NCI-H1092 treated with DMSO at 0.1 percent for 48 hours (cell line): ENCODE results near the gene GSC2.
"Not testable (repeated sequence)": the region's sequence is repeated elsewhere in the genome, so short reads cannot be mapped to it uniquely, and the experiment has no call there.

Experiments used
- DNase-seq: peaks from one replicate; lab custom pipeline; 2025; lab: John Stamatoyannopoulos, UW

GSC2 gene

GRCh38 chr22:19178065-19178656 is 28.1 kb upstream of the GSC2 start:
- no peak for DNase-seq

DNA sequence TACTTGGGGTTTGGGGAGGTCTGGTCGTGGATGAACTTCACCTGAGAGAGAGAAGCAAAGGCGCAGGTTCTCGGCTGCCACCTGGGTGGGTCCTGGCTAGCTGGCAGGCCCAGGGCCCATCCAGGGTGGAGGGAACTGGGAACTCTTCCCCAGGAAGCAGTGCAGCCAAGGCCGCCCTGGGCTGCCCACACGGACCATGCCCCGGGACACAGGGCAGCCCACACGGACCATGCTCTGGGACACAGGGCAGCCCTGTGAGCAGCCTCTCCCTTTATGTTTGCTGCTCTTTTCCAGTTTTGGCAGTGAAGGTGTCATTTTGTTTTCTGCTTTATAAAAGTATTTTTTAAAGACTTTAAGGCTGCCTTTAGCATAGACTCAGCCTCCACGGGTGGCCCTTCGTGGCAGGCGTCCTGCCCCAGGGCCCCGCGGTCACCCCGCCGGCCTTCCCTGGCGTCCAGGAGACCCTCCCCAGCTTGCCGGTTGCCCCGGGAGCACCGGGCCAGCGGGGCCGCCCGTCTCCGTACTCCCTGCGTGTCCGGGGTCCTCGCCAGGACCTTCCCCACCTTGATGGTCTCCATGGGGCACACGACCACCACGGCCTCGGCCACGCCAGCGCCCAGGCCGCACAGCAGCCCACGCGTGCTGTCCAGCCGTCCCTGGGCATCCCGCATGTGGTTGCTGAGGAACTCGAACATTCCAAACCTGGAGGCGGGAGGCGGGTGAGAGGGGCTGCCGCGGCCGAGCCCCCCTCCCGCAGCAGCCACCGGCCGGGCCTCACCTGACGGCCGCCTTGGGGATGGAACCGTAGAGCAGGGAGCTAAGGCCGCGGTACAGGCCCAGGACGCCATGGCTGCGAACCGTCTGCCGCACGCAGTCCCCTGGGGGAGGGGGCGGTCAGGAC is 27.3 kb upstream of the GSC2 start:
- no peak for DNase-seq

GRCh38 chr22:19176732-19177131 is 26.6 kb upstream of the GSC2 start:
- no peak for DNase-seq

DNA sequence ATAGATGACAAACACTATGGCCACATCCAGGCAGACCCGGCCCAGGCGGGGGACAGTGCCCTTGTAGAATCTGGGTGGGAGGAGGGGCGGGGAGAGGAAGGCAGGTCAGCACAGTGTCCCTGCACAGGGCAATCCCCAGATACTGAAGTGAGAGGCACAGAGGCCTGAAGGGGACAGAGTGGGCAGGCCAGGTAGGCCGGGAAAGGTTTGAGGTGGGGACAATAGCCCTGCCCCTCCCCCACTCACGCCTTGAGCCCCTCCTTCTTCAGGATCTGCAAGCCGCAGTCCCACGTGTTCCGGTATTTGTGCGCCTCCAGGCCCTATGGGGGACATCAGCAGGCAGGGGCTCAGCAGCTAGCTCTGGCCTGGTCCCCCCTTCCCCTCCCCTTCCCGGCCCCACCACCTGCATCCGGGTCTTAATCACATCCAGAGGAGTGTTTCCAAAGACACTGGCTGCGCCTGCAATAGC is 26.1 kb upstream of the GSC2 start:
- no peak for DNase-seq

GRCh38 chr22:19175602-19176174 is 25.6 kb upstream of the GSC2 start:
- no peak for DNase-seq

DNA sequence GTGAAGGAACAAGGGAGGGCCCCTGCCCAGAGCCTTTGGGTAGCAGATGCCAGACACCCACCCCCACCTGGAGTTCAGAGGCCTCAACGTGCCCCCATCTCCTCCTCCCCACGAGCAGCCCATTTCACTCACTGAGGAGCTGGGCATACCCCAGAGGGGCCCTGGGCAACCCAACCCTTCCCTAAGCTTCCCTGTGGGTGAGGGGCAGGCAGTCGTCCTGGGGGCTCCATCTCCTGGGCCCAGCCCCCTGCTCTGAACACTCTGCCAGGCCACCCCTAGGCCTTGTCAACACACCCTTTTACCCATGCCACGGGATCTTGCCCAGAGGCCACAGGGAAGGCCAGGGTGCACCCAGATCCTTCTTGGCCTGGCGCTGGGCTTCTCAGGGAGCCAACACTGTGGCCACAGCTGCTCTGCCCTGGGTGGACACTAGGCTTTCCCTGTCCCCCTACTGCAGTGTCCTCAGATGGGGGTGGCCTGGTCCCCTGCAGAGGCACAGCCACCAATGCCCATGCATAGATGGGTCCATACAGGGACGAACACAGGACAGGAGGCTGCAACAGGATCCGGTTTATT is 25.0 kb upstream of the GSC2 start:
- no peak for DNase-seq

DNA sequence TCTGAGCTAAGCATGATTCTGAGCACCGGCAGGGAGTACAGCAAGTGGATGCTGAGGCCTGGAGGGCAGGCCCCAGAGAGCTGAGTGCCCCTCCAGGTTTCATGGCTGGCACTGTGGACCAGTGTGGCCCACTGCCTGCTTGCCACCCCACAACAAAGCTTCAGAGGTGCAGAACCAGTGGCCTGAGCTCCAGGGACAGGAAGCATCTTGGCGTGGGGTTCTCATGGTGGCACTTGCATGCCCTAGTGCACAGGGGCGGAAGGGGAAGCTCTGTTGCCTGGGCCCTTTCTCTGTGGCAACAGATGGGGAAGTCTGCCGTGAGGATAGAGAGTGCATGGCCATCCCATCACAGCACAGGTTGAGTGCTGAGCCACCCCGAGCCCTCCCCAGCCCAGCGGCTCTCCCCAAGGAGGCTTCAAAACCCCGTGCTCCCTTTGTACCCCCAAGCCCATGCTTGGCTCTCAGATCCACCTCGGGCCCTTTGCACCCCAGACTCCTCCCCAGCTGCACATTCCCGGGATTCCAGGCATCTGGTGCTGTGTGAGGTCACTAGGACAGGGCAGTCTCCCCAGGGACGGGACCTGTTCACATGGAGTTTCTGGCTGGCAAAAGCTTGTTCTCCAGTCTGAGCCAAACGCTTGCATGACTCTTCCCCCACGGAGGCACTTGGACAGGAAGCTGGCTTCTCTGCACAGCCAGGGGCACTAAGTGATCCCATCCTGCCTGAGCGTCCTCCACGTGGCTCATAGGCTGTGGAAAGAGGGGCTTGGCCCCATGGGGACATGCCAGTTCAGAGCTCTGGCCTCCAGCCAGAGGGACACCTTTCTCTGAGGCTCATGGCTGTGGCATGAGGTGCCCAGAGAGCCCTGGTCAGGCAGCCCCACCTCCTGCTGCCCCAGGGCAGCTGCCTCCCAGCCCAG is 24.3 kb upstream of the GSC2 start:
- no peak for DNase-seq

GRCh38 chr22:19173047-19174035 is 23.2 kb upstream of the GSC2 start:
- no peak for DNase-seq

GRCh38 chr22:19172213-19173046 is 22.3 kb upstream of the GSC2 start:
- DNase-seq: no peak

GRCh38 chr22:19169947-19170318 is 19.8 kb upstream of the GSC2 start:
- DNase-seq: no peak

GRCh38 chr22:19169002-19169946 is 19.2 kb upstream of the GSC2 start:
- DNase-seq: no peak

DNA sequence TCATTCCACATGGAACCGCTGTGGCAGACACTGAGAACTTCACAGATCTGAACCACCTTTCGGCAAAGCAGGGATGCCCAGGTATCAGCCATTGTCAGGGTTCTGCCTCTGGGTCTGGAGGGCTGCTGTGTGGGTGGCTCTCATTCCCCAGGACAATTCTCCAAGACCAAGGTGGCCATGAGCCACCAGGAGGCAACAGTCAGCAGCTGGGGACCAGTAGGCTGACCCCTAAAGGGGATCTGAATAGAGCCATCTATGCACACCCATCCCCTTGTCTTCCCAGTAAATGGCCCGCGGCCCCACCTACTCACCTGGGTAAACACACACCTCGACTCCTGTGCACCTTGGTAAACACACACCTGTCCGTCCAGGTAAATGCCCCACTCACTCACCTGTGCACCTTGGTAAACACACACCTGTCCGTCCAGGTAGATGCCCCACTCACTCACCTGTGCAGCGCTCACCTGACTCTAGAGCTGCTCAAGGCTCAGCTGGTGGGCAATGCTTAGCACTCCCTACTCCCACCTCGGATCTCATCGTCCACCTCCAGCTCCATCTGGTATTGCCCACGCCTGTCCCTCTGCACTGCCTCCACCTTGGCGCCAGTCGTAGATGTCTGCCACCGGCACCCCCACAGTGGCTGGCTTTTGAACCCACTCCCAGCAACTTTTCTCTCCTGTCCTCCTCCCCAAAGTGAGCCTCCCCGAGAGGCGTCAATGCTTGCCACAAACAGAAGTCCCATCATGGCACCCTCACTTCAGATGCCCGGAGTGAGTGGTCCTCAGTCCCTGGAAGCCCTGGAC is 18.2 kb upstream of the GSC2 start:
- DNase-seq: no peak

- no peak for DNase-seq
Observed at GRCh38 chr22:19167106-19167869, 17.2 kb upstream of the GSC2 start.

DNA sequence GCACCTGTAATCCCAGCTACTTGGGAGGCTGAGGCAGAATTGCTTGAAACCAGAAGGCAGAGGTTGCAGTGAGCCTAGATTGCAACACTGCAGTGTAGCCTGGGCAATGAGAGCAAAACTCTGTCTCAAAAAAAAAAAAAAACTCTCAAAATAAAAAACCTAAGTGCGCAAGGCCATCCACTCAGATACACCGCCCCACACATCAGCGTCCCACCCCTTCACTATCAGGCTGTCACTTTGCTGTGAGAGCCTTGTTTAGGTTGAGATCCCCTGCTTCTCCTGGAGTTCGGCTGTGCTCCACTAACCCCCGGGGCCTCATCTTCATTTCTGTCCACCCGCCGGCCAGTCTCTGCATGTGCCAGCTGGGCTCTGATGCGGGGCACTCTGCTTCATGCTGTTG is 16.3 kb upstream of the GSC2 start:
- DNase-seq: no peak

DNA sequence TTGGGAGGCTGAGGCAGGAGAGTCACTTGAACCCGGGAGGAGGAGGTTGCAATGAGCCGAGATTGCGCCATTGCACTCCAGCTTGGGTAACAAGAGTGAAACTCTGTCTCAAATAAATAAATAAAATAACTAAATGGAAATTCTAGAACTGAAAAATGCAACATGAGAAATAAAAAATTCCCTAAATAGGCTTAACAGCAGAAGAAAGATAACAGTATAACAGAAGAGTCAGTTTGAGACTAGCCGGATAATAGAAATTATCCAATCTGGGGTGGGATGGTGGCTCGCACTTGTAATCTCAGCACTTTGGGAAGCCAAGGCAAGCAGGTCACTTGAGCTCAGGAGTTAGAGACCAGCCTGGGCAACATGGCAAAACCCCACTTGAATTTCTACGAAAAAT is 14.3 kb upstream of the GSC2 start:
- no peak for DNase-seq

DNA sequence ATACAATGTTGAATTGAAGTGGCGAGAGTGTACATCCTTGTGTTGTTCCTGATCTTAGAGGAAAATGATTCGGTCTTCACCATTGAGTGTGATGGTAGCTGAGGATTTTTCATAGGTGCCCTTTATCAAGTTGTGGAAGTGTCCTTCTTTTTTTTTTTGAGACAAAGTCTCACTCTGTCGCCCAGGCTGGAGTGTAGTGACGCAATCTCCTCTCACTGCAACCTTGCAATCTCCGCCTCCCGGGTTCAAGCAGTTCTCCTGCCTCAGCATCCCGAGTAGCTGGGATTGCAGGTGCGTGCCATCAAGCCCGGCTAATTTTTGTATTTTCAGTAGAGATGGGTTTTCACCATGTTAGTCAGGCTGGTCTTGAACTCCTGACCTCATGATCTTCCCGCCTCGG is 8.6 kb upstream of the GSC2 start:
- not testable (repeated sequence) for DNase-seq

DNA sequence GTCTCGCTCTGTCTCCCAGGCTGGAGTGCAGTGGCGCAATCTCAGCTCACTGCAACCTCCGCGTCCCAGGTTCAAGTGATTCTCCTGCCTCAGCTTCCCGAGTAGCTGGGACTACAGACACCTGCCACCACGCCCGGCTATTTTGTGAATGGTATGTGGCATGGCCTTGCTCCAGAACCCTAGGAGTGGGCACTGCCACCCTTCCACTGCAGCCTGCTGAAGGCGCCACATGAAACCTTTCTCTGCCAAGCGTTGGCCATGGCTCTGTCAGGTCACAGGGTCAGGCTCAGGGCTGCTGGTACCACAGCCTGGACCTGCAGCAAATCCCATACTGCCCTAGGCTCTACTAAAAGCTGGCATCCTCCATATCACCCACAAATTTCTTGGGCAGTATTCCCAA is 6.0 kb upstream of the GSC2 start:
- DNase-seq: not testable (repeated sequence)
